ENCODE data around the gene IDUA.

IDUA gene

GRCh38 chr4:1018147-1019020 is 31.5 kb downstream of the IDUA start:
- no peak for DNase-seq

GRCh38 chr4:1019320-1019719 is 32.5 kb downstream of the IDUA start:
- no peak for DNase-seq

GRCh38 chr4:1019729-1020470 is 33.1 kb downstream of the IDUA start:
- no peak for DNase-seq

- no peak for DNase-seq
Observed at GRCh38 chr4:1021386-1022050, 34.7 kb downstream of the IDUA start.

- no peak for DNase-seq
Observed at GRCh38 chr4:1022051-1022738, 35.4 kb downstream of the IDUA start.

GRCh38 chr4:1022739-1023066 is 35.9 kb downstream of the IDUA start:
- no peak for DNase-seq

GRCh38 chr4:1023075-1023640 is 36.3 kb downstream of the IDUA start:
- no peak for DNase-seq

- DNase-seq = no peak
Observed at GRCh38 chr4:1023895-1024740, 37.3 kb downstream of the IDUA start.

GRCh38 chr4:1024882-1025545 is 38.2 kb downstream of the IDUA start:
- no peak for DNase-seq

GRCh38 chr4:1026115-1026514 is 39.3 kb downstream of the IDUA start:
- no peak for DNase-seq

- DNase-seq = no peak
Observed at GRCh38 chr4:1027219-1027914, 40.5 kb downstream of the IDUA start.

GRCh38 chr4:1027915-1028238 is 41.0 kb downstream of the IDUA start:
- no peak for DNase-seq

GRCh38 chr4:1028574-1029220 is 41.9 kb downstream of the IDUA start:
- DNase-seq = no peak

GRCh38 chr4:1029529-1029928 is 42.7 kb downstream of the IDUA start:
- DNase-seq = no peak

- DNase-seq = no peak
Observed at GRCh38 chr4:1030031-1030430, 43.2 kb downstream of the IDUA start.

GRCh38 chr4:1030559-1030958 is 43.7 kb downstream of the IDUA start:
- no peak for DNase-seq

GRCh38 chr4:1031346-1031745 is 44.5 kb downstream of the IDUA start:
- no peak for DNase-seq

GRCh38 chr4:1031956-1032795 is 45.3 kb downstream of the IDUA start:
- DNase-seq = no peak

GRCh38 chr4:1032861-1033260 is 46.0 kb downstream of the IDUA start:
- no peak for DNase-seq

Measured in NCI-H2107 (cell line).